ENCODE data around the gene STUM.

The STUM gene

DNA sequence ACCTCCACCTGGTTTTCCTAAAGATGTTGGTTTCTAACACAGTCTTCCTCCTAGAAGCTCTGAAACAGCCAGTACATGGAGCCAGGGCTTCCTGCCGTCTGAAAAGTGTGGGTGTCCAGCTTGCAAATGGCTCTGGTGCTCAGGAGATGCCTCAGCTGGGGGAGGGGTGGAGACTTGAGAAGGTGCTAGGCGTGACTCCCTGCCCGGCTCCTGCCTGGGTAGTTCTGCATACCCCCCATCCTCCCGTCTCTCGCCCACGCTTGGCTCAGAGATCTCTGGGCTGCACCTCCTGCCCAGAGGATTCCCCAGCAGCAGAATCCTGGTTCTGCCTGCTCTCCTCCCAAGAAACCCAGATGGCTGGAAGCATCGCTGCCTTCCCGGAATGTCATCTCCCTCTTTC lies 16.9 kb downstream of the STUM start:
- DNase-seq, result no peak

DNA sequence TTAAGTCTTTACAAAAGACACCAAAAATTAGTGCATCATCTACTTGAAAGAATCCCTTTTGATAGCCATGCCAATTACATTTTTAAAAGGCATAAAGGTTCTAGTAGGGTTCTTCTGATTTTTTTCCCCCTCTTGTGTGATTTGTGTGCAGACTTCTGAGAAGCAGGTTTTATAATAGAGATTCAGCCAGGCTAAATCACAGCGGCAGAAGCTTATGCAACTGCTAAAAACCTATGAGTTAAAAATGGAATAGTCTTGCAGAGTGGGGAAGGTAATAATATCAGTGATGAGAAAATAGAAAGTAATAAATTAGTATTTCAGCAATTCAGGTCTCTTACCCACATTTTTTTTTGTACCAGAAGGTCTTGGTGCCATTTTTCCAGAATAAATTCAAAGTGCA lies 17.7 kb downstream of the STUM start:
- DNase-seq, result no peak

- DNase-seq, result no peak
These were observed 18.2 kb downstream of the STUM start for GRCh38 chr1:226566760-226567159.

- peak; percentile 14 for DNase-seq
These were observed 19.7 kb downstream of the STUM start for GRCh38 chr1:226568077-226568831.

- no peak for DNase-seq
These were observed 20.6 kb downstream of the STUM start for GRCh38 chr1:226568975-226569741.

- no peak for DNase-seq
These were observed 21.4 kb downstream of the STUM start for GRCh38 chr1:226569879-226570547.

DNA sequence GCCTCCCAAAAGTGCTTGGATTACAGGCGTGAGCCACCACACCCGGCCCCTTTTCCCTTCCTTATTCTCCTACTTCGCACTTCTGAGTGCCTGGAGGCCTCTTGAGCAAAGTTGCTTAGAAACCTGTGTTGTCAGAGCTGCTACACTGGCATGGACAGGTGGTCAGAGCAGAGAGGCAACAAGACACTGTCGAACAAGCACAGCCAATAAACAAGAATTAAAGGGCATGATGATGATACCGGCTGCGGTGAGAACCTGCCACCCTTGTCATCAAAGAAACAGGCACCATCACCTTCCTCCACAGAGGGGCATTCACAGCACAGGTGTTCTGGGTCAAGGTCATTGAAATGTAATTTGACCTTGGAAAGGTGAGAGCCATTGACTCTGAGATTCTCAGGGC lies 23.3 kb downstream of the STUM start:
- DNase-seq, result no peak

DNA sequence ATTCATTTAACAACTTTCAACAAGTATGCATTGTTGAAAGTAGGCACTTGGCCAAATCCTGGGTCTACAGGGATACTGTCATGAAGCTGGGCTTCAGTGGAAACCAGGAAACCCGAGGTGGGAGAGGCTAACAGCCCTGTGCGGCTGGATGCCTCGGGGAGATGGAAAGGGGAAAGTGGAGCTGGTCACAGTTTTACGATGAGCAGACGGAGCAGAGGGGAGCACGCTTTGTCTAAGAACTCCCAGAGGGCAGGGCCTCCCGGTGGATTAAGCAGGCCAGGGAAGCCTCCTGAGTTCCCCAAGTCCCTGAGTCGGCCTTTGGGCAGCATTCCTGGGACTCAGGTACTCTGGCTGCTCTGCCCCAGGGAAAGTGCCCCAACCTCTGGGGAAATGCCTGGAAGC lies 23.8 kb downstream of the STUM start:
- no peak for DNase-seq

DNA sequence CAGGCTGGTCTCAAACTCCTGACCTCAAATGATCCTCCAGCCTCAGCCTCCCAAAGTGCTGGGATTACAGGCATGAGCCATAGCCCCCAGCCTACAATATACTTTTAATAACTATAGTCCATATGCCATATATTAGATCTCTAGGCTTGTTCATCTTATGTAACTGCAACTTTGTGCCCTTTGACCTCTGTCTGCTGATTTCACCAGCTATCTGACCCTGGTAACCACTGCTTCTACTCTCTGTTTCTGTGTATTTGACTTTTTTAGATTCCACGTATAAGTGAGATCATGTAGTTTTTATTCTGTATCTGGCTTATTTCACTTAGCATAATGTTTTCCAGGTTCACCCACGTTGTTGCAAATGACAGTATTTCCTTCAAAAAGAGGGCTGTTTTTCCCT lies 25.5 kb downstream of the STUM start:
- DNase-seq, result no peak

DNA sequence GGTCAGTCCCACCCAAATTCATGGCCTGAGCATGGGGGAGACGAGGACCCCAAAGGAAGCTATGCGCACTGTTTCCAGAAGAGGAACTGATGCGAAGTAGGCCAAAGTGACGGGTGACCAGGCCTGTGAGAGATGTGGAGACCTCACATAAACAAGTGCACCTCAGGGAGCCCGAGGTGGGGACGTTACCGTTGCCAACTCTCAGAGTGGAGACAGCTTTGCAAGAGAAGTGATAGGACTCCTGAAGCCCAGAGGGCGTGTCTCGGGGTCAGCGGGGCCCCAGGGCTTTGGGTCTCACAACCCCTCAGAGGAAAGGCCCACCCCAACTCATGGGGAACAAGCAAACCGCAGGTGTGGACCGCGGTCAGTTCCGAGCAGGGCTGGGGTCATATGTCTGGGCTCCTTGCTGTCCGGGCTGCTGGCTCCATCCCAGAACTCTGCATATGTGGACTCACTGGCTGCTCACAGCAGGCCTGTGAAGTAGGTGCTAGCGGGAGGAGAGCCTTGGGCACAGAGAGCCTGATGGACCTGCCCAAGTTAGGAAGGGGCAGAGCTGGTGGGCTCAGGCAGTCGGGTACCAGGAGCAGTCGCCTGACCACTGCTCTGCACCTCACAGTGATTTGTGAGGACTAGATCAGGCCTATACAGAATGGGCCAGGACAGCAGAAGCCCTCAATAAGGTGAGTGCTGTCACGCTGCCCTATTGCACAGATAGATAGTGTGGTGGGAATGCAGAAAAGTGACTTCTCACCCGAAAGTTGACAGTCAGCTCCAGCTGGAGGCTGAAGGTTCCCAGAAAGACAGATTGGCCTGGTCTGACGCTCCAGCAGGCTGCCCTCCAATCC lies 26.2 kb downstream of the STUM start:
- DNase-seq, result no peak

- no peak for DNase-seq
These were observed 26.8 kb downstream of the STUM start for GRCh38 chr1:226575436-226575720.

DNA sequence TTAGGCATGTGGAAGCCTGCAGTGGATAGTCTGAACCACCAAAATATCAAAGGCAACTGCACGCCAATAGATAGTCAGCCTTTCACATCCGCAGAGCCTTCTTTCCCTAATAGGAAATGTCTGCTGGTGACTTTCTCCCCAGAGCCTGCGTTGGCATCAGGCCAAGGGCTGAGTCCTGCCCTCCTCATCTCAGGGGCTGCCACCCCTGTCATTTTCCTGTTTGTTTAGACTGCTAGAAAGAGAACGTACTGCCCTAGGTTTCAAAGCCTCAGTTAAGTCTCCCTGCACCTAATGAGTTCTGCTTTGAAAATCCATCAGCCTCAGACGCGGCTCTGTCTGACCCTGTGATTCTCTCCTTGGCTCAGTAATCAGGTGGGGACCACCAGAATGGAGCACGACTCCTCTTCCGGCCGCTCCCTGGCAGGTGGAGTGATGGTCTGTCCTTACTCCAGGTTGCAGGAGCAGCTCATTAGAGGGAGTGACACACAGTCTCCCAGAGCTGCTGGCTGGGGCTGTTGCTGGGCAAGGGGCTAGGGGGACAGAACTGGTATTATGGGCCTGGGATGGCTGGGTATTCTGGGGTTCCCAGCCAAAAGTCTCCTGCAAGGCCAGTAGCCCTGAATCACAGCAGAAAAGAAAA lies 27.3 kb downstream of the STUM start:
- DNase-seq, result no peak

DNA sequence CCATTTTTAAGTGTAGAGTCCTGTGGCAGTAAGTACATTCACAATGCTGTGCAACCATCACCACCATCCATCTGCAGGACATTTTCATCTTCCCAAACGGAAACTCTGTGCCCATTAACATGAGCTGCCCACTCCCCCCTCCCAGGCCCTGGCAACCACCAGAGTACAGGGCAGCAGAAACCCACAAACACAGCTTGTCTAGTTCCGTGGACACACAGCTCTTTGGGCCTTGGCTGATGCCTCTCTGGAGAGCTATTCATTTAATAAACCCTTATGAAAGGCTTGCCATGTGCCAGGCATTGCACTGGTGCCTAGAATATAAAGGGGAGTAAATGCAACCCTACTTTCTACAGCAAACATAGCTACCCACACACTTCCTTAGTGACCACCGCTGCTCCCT lies 28.0 kb downstream of the STUM start:
- no peak for DNase-seq

DNA sequence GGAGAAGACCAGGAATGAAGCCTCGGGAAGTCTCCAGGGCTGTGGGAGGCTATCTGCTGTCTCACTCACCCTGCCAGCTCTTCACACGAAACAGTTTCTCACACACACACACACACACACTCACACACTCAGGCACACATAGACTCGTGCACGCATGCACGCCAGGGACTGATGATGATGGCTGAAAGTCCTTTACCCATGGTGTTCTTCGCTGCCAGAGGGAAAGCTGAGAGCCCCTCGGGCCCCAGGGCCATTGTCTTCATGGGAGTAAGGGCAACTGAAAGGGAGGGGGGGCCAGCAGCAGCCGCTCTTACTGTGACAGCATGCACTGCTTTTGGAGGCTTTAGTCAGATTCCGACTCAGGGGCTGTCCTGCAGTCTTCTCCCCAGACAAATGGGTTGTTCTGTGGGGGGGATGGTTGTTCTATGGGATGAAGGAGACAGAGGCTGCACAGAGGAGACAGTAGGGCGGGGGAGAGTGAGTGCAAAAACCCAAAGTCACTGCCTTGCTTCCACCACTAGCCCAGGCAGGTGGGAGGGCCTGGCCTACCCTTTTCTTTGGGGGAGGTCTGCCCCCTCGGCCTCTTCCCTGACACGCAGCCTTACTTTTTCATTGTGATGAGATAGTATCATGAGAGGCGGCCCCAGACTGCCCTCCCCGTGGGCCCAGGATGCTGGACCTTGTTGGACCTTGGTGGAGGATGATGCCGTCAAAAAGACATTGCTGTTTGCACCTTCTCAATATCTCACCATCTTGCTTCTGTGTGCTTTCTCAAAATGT lies 29.0 kb downstream of the STUM start:
- no peak for DNase-seq

GRCh38 chr1:226578946-226579578 lies 30.5 kb downstream of the STUM start:
- no peak for DNase-seq

GRCh38 chr1:226579781-226580323 lies 31.3 kb downstream of the STUM start:
- no peak for DNase-seq

GRCh38 chr1:226580625-226581270 lies 32.2 kb downstream of the STUM start:
- no peak for DNase-seq

- DNase-seq, result no peak
These were observed 33.2 kb downstream of the STUM start for GRCh38 chr1:226581650-226582330.

DNA sequence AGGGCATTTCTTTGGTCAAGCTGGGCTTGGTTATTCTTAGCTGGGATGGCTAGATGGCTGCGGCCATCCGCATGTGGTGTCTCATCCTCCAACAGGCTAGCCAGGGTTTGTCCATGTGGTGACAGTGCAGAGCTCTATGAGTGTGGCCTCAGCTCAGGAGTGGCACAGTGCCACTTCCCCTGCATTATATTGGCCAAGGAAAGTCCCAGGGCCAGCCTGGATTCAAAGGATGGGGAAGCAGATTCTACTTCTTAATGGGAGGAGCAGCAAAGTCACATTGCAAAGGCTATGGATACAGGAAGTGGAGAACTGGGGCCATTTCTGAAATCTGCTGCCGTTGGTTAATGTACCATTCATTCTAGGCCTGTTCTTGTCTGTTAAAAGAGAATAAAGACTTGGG lies 34.4 kb downstream of the STUM start:
- no peak for DNase-seq

DNA sequence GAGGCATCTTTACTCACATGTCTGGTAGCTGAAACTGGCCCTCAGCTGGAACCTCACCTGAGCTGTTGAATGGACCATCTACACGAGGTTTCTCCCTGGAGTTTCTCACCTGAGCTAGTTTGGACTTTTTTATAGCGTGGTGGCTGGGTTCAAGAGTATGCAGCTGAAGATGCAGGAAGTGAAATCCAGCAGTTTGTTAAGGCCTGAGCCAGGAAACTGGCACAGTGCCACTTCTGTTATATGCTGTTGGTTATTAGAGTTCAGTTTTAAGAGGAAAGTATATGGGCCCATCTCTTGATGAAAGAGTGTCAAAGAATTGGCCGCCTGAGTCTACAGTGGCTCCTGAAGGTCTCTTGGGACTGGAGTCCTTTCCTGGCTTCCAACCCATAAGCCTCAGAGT lies 35.6 kb downstream of the STUM start:
- no peak for DNase-seq

Measured in fibroblast of skin of right quadriceps (primary cell).